Liver (tissue), 3 donors: ENCODE data around the gene PARVB.

ENCODE experiments used
- CTCF ChIP-seq: fragments of 150-350 bp; IDR thresholded peaks from 2 replicates; pipeline ENCODE4 v1.5.1; 2017; ENCODE audit warnings: improper control_type of control experiment, low read depth, low read length; ENCODE audit not compliant: missing input control
- FOXA2 ChIP-seq: IDR thresholded peaks from 2 replicates; pipeline ENCODE4 v1.6.1; 2016; ENCODE audit warnings: antibody characterized with exemption
- JUND ChIP-seq, 2 donors: IDR thresholded peaks; 2 replicates each; pipeline ENCODE4 v1.6.1; 2016; ENCODE audit warnings: antibody characterized with exemption in 2 of 2
- RAD21 ChIP-seq, 2 donors: IDR thresholded peaks; 2 replicates each; pipeline ENCODE4 v1.6.1; 2016; ENCODE audit warnings: antibody characterized with exemption in 2 of 2, mild to moderate bottlenecking in 2 of 2
- TAF1 ChIP-seq: conservative IDR thresholded peaks from 2 replicates; pipeline ENCODE4 v1.6.1; 2016; ENCODE audit warnings: antibody characterized with exemption, mild to moderate bottlenecking
- TF ChIP-seq, protein P1 (sequence below): IDR thresholded peaks from 2 replicates; pipeline ENCODE4 v1.6.1; 2016; ENCODE audit warnings: antibody characterized with exemption
- TF ChIP-seq, protein P2 (sequence below): IDR thresholded peaks from 2 replicates; pipeline ENCODE4 v1.6.1; 2016; ENCODE audit warnings: antibody characterized with exemption, mild to moderate bottlenecking
- TF ChIP-seq, protein P3 (sequence below): IDR thresholded peaks from 2 replicates; pipeline ENCODE4 v1.6.1; 2016; ENCODE audit warnings: antibody characterized with exemption
- donor health status: healthy.
- donor health status: healthy.

- no peak for TF ChIP-seq CTCF
- TF ChIP-seq TAF1 = no peak
- TF ChIP-seq, protein P1, sequence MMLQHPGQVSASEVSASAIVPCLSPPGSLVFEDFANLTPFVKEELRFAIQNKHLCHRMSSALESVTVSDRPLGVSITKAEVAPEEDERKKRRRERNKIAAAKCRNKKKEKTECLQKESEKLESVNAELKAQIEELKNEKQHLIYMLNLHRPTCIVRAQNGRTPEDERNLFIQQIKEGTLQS = no peak
- TF ChIP-seq RAD21 (IDR thresholded peaks at IDR 0.05) = no peak
- no peak for TF ChIP-seq JUND (IDR thresholded peaks at IDR 0.05)
- TF ChIP-seq, protein P2, sequence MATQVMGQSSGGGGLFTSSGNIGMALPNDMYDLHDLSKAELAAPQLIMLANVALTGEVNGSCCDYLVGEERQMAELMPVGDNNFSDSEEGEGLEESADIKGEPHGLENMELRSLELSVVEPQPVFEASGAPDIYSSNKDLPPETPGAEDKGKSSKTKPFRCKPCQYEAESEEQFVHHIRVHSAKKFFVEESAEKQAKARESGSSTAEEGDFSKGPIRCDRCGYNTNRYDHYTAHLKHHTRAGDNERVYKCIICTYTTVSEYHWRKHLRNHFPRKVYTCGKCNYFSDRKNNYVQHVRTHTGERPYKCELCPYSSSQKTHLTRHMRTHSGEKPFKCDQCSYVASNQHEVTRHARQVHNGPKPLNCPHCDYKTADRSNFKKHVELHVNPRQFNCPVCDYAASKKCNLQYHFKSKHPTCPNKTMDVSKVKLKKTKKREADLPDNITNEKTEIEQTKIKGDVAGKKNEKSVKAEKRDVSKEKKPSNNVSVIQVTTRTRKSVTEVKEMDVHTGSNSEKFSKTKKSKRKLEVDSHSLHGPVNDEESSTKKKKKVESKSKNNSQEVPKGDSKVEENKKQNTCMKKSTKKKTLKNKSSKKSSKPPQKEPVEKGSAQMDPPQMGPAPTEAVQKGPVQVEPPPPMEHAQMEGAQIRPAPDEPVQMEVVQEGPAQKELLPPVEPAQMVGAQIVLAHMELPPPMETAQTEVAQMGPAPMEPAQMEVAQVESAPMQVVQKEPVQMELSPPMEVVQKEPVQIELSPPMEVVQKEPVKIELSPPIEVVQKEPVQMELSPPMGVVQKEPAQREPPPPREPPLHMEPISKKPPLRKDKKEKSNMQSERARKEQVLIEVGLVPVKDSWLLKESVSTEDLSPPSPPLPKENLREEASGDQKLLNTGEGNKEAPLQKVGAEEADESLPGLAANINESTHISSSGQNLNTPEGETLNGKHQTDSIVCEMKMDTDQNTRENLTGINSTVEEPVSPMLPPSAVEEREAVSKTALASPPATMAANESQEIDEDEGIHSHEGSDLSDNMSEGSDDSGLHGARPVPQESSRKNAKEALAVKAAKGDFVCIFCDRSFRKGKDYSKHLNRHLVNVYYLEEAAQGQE = no peak
- TF ChIP-seq, protein P3, sequence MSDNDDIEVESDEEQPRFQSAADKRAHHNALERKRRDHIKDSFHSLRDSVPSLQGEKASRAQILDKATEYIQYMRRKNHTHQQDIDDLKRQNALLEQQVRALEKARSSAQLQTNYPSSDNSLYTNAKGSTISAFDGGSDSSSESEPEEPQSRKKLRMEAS = no peak
- no peak for TF ChIP-seq FOXA2
These were observed 144.1 kb downstream of the PARVB start for GRCh38 chr22:44168206-44168605.
